Measurements from ENCODE around the gene SREK1IP1.
"Not testable (repeated sequence)": the region's sequence is repeated elsewhere in the genome, so short reads cannot be mapped to it uniquely, and the experiment has no call there.

DNA sequence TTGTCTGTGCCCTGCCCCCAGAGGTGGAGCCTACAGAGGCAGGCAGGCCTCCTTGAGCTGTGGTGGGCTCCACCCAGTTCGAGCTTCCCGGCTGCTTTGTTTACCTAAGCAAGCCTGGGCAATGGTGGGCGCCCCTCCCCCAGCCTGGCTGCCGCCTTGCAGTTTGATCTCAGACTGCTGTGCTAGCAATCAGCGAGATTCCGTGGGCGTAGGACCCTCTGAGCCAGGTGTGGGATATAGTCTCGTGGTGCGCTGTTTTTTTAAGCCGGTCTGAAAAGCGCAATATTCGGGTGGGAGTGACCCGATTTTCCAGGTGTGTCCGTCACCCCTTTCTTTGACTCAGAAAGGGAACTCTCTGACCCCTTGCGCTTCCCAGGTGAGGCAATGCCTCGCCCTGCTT is 54.0 kb downstream of the SREK1IP1 start:
- not testable (repeated sequence) for TF ChIP-seq SUZ12 (IDR thresholded peaks at IDR 0.05; ENCODE audit: extremely low read depth, insufficient read depth, insufficient read length); ZNF274 (IDR thresholded peaks at IDR 0.05; ENCODE audit: low read depth, low read length); YY1 (IDR thresholded peaks at IDR 0.05; ENCODE audit: insufficient read depth, insufficient read length)
